ENCODE data around the gene ITGA6.

The ITGA6 gene

GRCh38 chr2:172389685-172390339 lies 37.6 kb upstream of the ITGA6 start:
- H3K4me3 ChIP-seq (ENCODE audit: severe bottlenecking), result no peak overlapping the region
- H3K4me1 ChIP-seq (ENCODE audit: insufficient read depth, poor library complexity, severe bottlenecking), result no peaks in the 10 kb centered on the region
- no peak for DNase-seq (ENCODE audit: low spot score)
- no peaks in the 10 kb centered on the region for H3K36me3 ChIP-seq (ENCODE audit: low read depth)
- H3K27ac ChIP-seq (ENCODE audit: poor library complexity, severe bottlenecking), result no peak overlapping the region
- H3K9me3 ChIP-seq (ENCODE audit: severe bottlenecking), result no peaks in the 10 kb centered on the region
- TF ChIP-seq CTCF (IDR thresholded peaks at IDR 0.05; ENCODE audit: poor library complexity, severe bottlenecking), result no peak
- H3K27me3 ChIP-seq (ENCODE audit: insufficient read depth, poor library complexity, severe bottlenecking), result no peaks in the 10 kb centered on the region
- ATAC-seq (ENCODE audit: low read depth), result no peak

GRCh38 chr2:172394002-172394401 lies 33.4 kb upstream of the ITGA6 start:
- Histone ChIP-seq H3K27ac (ENCODE audit: poor library complexity, severe bottlenecking) (no peak overlapping the region), H3K9me3 (ENCODE audit: severe bottlenecking) (no peaks in the 10 kb centered on the region), H3K36me3 (ENCODE audit: low read depth) (no peaks in the 10 kb centered on the region), H3K27me3 (ENCODE audit: insufficient read depth, poor library complexity, severe bottlenecking) (no peaks in the 10 kb centered on the region), H3K4me3 (ENCODE audit: severe bottlenecking) (no peak overlapping the region), H3K4me1 (ENCODE audit: insufficient read depth, poor library complexity, severe bottlenecking) (no peaks in the 10 kb centered on the region)
- no peak for TF ChIP-seq CTCF (IDR thresholded peaks at IDR 0.05; ENCODE audit: poor library complexity, severe bottlenecking)
- DNase-seq (ENCODE audit: low spot score) (no peak), ATAC-seq (ENCODE audit: low read depth) (no peak)

- Histone ChIP-seq H3K36me3 (ENCODE audit: low read depth) (no peaks in the 10 kb centered on the region), H3K9me3 (ENCODE audit: severe bottlenecking) (no peaks in the 10 kb centered on the region), H3K4me1 (ENCODE audit: insufficient read depth, poor library complexity, severe bottlenecking) (no peaks in the 10 kb centered on the region), H3K4me3 (ENCODE audit: severe bottlenecking) (no peak overlapping the region), H3K27ac (ENCODE audit: poor library complexity, severe bottlenecking) (no peak overlapping the region), H3K27me3 (ENCODE audit: insufficient read depth, poor library complexity, severe bottlenecking) (no peaks in the 10 kb centered on the region)
- ATAC-seq (ENCODE audit: low read depth), result no peak
- no peak for DNase-seq (ENCODE audit: low spot score)
- TF ChIP-seq CTCF (IDR thresholded peaks at IDR 0.05; ENCODE audit: poor library complexity, severe bottlenecking), result no peak
Observed at GRCh38 chr2:172395503-172395902, 31.9 kb upstream of the ITGA6 start.

GRCh38 chr2:172397148-172397834 lies 30.1 kb upstream of the ITGA6 start:
- no peak for DNase-seq (ENCODE audit: low spot score)
- no peak for TF ChIP-seq CTCF (IDR thresholded peaks at IDR 0.05; ENCODE audit: poor library complexity, severe bottlenecking)
- no peaks in the 10 kb centered on the region for H3K27me3 ChIP-seq (ENCODE audit: insufficient read depth, poor library complexity, severe bottlenecking)
- no peaks in the 10 kb centered on the region for H3K9me3 ChIP-seq (ENCODE audit: severe bottlenecking)
- no peaks in the 10 kb centered on the region for H3K4me1 ChIP-seq (ENCODE audit: insufficient read depth, poor library complexity, severe bottlenecking)
- H3K4me3 ChIP-seq (ENCODE audit: severe bottlenecking), result no peak overlapping the region
- H3K27ac ChIP-seq (ENCODE audit: poor library complexity, severe bottlenecking), result no peak overlapping the region
- ATAC-seq (ENCODE audit: low read depth), result no peak
- H3K36me3 ChIP-seq (ENCODE audit: low read depth), result no peaks in the 10 kb centered on the region

GRCh38 chr2:172398440-172398839 lies 28.9 kb upstream of the ITGA6 start:
- DNase-seq (ENCODE audit: low spot score), result no peak

More at GRCh38 chr2:172398440-172398839, 28.9 kb upstream of the ITGA6 start:
- H3K36me3 ChIP-seq (ENCODE audit: low read depth), result no peaks in the 10 kb centered on the region
- ATAC-seq (ENCODE audit: low read depth), result no peak
- H3K4me1 ChIP-seq (ENCODE audit: insufficient read depth, poor library complexity, severe bottlenecking), result peaks cover under 1% of the 10 kb centered on the region
- TF ChIP-seq CTCF (IDR thresholded peaks at IDR 0.05; ENCODE audit: poor library complexity, severe bottlenecking), result no peak
- no peaks in the 10 kb centered on the region for H3K9me3 ChIP-seq (ENCODE audit: severe bottlenecking)
- no peaks in the 10 kb centered on the region for H3K27me3 ChIP-seq (ENCODE audit: insufficient read depth, poor library complexity, severe bottlenecking)
- H3K4me3 ChIP-seq (ENCODE audit: severe bottlenecking), result no peak overlapping the region
- no peak overlapping the region for H3K27ac ChIP-seq (ENCODE audit: poor library complexity, severe bottlenecking)
